ENCODE results near the gene ZNF141. TPM values are rescaled to one million over a fixed set of nuclear protein-coding genes. Genes with fewer than 3 reads are reported as not detected.

Gene ZNF141
- total and polyA plus RNA-seq, 12 donors: 5.5 to 45.9 (median 14.1) TPM

GRCh38 chr4:314296-314903 lies 23.2 kb upstream of the ZNF141 start:
- Histone ChIP-seq H3K36me3 (replicated peaks in 1 of 2) (no peaks in the 10 kb centered on the region), H3K9me3 (replicated peaks in 1 of 3) (no peaks in the 10 kb centered on the region), H3K4me1 (replicated peaks in 1 of 2) (no peaks in the 10 kb centered on the region), H3K27me3 (no peaks in the 10 kb centered on the region), H3K27ac (no peak overlapping the region), H3K4me3 (no peak overlapping the region)
- no peak for DNase-seq
- TF ChIP-seq, protein P1, sequence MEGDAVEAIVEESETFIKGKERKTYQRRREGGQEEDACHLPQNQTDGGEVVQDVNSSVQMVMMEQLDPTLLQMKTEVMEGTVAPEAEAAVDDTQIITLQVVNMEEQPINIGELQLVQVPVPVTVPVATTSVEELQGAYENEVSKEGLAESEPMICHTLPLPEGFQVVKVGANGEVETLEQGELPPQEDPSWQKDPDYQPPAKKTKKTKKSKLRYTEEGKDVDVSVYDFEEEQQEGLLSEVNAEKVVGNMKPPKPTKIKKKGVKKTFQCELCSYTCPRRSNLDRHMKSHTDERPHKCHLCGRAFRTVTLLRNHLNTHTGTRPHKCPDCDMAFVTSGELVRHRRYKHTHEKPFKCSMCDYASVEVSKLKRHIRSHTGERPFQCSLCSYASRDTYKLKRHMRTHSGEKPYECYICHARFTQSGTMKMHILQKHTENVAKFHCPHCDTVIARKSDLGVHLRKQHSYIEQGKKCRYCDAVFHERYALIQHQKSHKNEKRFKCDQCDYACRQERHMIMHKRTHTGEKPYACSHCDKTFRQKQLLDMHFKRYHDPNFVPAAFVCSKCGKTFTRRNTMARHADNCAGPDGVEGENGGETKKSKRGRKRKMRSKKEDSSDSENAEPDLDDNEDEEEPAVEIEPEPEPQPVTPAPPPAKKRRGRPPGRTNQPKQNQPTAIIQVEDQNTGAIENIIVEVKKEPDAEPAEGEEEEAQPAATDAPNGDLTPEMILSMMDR (IDR thresholded peaks at IDR 0.05): no peak
- no peak for TF ChIP-seq POLR2A (IDR thresholded peaks at IDR 0.05)
- 67 to 91% (median 79%) methylated on average over 1 of the region's 1 CpG for WGBS, 4 donors
- intact Hi-C loops (cut with DNase I): no loop called here

- Histone ChIP-seq H3K27me3 (no peaks in the 10 kb centered on the region), H3K36me3 (replicated peaks in 1 of 2) (no peaks in the 10 kb centered on the region), H3K4me3 (no peak overlapping the region), H3K9me3 (replicated peaks in 1 of 3) (no peaks in the 10 kb centered on the region), H3K27ac (no peak overlapping the region), H3K4me1 (replicated peaks in 1 of 2) (no peaks in the 10 kb centered on the region)
- whole genome bisulfite sequencing, 4 donors: 80 to 88% (median 84%) methylated on average over 8 of the region's 8 CpGs
- intact Hi-C loops (cut with DNase I): no loop called here
- DNase-seq: no peak
- no peak for TF ChIP-seq POLR2A (IDR thresholded peaks at IDR 0.05)
These were observed 8.9 kb upstream of the ZNF141 start for GRCh38 chr4:328729-329128.

GRCh38 chr4:335515-335914 lies 2.1 kb upstream of the ZNF141 start:
- Histone ChIP-seq H3K27ac (peak overlapping the region in 2 of 5 donors; percentile 91 to 96), H3K27me3 (no peaks in the 10 kb centered on the region), H3K4me1 (replicated peaks in 1 of 2) (peaks cover 10 to 12% of the 10 kb centered on the region in 2 donors), H3K4me3 (no peak overlapping the region), H3K9me3 (replicated peaks in 1 of 3) (no peaks in the 10 kb centered on the region), H3K36me3 (replicated peaks in 1 of 2) (no peaks in the 10 kb centered on the region)
- DNase-seq: peak in 5 of 7 donors; percentile 13 to 67 (median 47)
- TF ChIP-seq POLR2A (IDR thresholded peaks at IDR 0.05): no peak
- TF ChIP-seq, protein P1 (IDR thresholded peaks at IDR 0.05): no peak
- 55 to 82% (median 73%) methylated on average over 2 of the region's 2 CpGs for WGBS, 4 donors
- intact Hi-C loops (cut with DNase I): no loop called here

GRCh38 chr4:336099-336892 lies 1.3 kb upstream of the ZNF141 start:
- H3K9me3 ChIP-seq (replicated peaks in 1 of 3): no peaks in the 10 kb centered on the region
- WGBS, 4 donors: 6 to 8% methylated on average over 70 to 71 of the region's 71 CpGs; no CpG with 5 or more reads in 2 of the 4 donors
- H3K4me1 ChIP-seq (replicated peaks in 1 of 2): peaks cover 10 to 12% of the 10 kb centered on the region in 2 donors
- peak overlapping the region; percentile 75 to 96 (median 91) for H3K27ac ChIP-seq
- DNase-seq: peak; percentile 26 to 65 (median 40)
- no peaks in the 10 kb centered on the region for H3K27me3 ChIP-seq
- H3K36me3 ChIP-seq (replicated peaks in 1 of 2): no peaks in the 10 kb centered on the region
- peak overlapping the region; percentile 54 to 96 (median 81) for H3K4me3 ChIP-seq
- peak; percentile 39 to 48 for TF ChIP-seq POLR2A (IDR thresholded peaks at IDR 0.05)
- TF ChIP-seq, protein P1 (IDR thresholded peaks at IDR 0.05): no peak
- intact Hi-C loops (cut with DNase I): no loop called here
